NCI-H2196 (cell line): ENCODE results near the gene PARD3.

Experiments used
- DNase-seq: peaks from one replicate; lab custom pipeline; 2025; ENCODE audit not compliant: unreplicated experiment; lab: John Stamatoyannopoulos, UW

PARD3 gene

GRCh38 chr10:34203966-34204630 is 611.0 kb downstream of the PARD3 start:
- DNase-seq = no peak

GRCh38 chr10:34200355-34200901 is 614.7 kb downstream of the PARD3 start:
- no peak for DNase-seq

GRCh38 chr10:34198953-34199352 is 616.1 kb downstream of the PARD3 start:
- no peak for DNase-seq

- no peak for DNase-seq
Observed at GRCh38 chr10:34196058-34196433, 619.0 kb downstream of the PARD3 start.

GRCh38 chr10:34195364-34196057 is 619.6 kb downstream of the PARD3 start:
- no peak for DNase-seq

GRCh38 chr10:34193931-34194626 is 621.0 kb downstream of the PARD3 start:
- no peak for DNase-seq

GRCh38 chr10:34192646-34193045 is 622.5 kb downstream of the PARD3 start:
- DNase-seq = no peak

GRCh38 chr10:34191406-34191805 is 623.7 kb downstream of the PARD3 start:
- no peak for DNase-seq

GRCh38 chr10:34190580-34190979 is 624.5 kb downstream of the PARD3 start:
- DNase-seq = no peak

- no peak for DNase-seq
Observed at GRCh38 chr10:34189830-34190229, 625.3 kb downstream of the PARD3 start.

- no peak for DNase-seq
Observed at GRCh38 chr10:34188221-34188620, 626.9 kb downstream of the PARD3 start.

GRCh38 chr10:34187201-34187600 is 627.9 kb downstream of the PARD3 start:
- no peak for DNase-seq

GRCh38 chr10:34186745-34187144 is 628.4 kb downstream of the PARD3 start:
- no peak for DNase-seq

- no peak for DNase-seq
Observed at GRCh38 chr10:34185998-34186397, 629.1 kb downstream of the PARD3 start.

- DNase-seq = no peak
Observed at GRCh38 chr10:34184939-34185386, 630.1 kb downstream of the PARD3 start.

GRCh38 chr10:34184397-34184796 is 630.7 kb downstream of the PARD3 start:
- DNase-seq = no peak

- no peak for DNase-seq
Observed at GRCh38 chr10:34183016-34183796, 631.9 kb downstream of the PARD3 start.

GRCh38 chr10:34181553-34182300 is 633.4 kb downstream of the PARD3 start:
- DNase-seq = no peak

GRCh38 chr10:34180749-34181148 is 634.3 kb downstream of the PARD3 start:
- no peak for DNase-seq

GRCh38 chr10:34179280-34179679 is 635.8 kb downstream of the PARD3 start:
- DNase-seq = no peak
